ENCODE results near the gene MYO9B. TPM values are rescaled to one million over a fixed set of nuclear protein-coding genes. Genes with fewer than 3 reads are reported as not detected.
A peak's percentile ranks its signal among the peaks of the same experiment; 100 is the strongest.

MYO9B gene
- total RNA-seq, 6 experiments from 2014 or later, result 25.4 to 38.7 (median 36.0) TPM

DNA sequence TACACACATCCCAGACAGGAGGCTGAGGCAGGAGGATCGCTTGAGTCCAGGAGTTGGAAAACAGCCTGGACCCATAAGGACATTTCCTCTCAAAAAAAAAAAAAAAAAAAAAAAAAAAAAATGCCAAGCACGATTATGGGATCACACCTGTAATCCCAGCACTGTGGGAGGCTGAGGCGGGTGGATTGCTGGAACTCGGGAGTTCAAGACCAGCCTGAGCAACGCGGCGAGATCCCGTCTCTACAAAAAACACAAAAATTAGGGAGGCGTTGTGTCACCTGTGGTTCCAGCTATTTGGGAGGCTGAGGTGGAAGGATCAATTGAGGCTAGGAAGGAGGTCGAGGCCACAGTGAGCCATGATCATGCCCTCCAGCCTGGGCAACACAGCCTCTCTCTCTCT lies 149.5 kb downstream of the MYO9B start:
- Histone ChIP-seq H3K36me3 (peaks cover 0 to 4% (median 0%) of the 10 kb centered on the region in 4 donors), H3K9me3 (no peaks in the 10 kb centered on the region), H3K4me3 (no peak overlapping the region), H3K4me1 (peaks cover 0 to 14% (median 6%) of the 10 kb centered on the region in 4 donors), H3K27me3 (no peaks in the 10 kb centered on the region), H3K27ac (no peak overlapping the region)
- 86% methylated on average over 9 of the region's 10 CpGs for WGBS (ENCODE audit: insufficient coverage, low coverage, low lambda C conversion rate, missing lambda C conversion rate)
- no peak for TF ChIP-seq POLR2A (IDR thresholded peaks at IDR 0.05)
- TF ChIP-seq, protein P1, sequence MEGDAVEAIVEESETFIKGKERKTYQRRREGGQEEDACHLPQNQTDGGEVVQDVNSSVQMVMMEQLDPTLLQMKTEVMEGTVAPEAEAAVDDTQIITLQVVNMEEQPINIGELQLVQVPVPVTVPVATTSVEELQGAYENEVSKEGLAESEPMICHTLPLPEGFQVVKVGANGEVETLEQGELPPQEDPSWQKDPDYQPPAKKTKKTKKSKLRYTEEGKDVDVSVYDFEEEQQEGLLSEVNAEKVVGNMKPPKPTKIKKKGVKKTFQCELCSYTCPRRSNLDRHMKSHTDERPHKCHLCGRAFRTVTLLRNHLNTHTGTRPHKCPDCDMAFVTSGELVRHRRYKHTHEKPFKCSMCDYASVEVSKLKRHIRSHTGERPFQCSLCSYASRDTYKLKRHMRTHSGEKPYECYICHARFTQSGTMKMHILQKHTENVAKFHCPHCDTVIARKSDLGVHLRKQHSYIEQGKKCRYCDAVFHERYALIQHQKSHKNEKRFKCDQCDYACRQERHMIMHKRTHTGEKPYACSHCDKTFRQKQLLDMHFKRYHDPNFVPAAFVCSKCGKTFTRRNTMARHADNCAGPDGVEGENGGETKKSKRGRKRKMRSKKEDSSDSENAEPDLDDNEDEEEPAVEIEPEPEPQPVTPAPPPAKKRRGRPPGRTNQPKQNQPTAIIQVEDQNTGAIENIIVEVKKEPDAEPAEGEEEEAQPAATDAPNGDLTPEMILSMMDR (IDR thresholded peaks at IDR 0.05), result no peak
- intact Hi-C loops (cut with DNase I), result no loop called here
- DNase-seq (no peak), ATAC-seq (no peak)

DNA sequence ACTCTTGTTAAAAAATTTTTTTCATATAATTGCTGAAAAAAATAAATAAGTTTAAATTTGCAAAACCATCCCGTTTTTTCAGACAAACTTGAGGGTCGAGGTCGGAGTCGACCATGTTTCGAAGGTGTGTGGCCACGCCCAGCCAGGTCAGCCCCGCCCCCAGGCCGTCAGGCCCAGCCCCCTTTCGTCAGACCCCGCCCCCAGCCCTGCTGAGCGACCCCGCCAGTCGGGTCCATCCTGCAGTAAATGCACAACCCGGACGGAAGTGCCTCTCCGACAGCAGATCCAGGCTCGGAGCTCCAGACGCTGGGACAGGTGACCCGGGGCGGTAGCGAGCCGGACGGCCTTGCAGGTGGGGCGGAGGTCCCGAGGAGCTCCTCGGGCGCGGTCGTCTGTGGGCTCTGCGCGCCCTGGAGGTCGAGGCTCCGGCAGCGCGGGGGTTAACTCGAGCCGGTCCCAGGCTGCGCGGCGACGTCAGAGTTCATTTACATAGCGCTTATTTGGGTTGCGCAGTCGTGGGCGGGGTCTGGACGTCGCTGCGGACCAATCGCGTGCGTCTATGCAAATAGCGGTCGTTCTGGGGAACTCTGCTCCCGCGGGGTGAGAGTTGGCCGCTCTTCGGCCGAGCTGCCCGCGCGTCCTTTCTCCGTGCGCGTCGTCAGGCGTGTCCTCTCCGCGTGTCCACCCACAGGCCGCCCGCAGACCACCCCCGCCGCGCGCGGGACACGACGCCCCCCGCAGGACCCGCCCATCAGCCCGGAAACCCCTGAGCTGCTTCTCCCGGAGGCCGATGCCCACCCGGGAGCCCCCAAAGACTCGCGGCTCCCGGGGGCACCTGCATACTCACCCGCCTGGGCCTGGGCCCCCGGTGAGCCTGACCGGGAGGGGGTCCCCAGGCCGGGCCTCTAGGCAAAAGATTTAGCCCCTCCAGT lies 150.7 kb downstream of the MYO9B start, which contains the start of gene OCEL1:
Gene OCEL1, plus strand, starts transcription at position 225 of the 932 bp plus-strand sequence. Its CDS starts 22 bp downstream, at position 247.
- Histone ChIP-seq H3K27me3 (no peaks in the 10 kb centered on the region), H3K4me3 (peak within 1 kb of the TSS; percentile 76 to 88 (median 77)), H3K9me3 (no peaks in the 10 kb centered on the region), H3K4me1 (peaks cover 0 to 14% (median 6%) of the 10 kb centered on the region in 4 donors), H3K27ac (peak within 1 kb of the TSS; percentile 66 to 86 (median 80)), H3K36me3 (peaks cover 0 to 12% (median 4%) of the 10 kb centered on the region in 4 donors)
- DNase-seq (peak; percentile 98 to 99 (median 99)), ATAC-seq (peak; percentile 89 to 94 (median 93))
- intact Hi-C loops (cut with DNase I), result no loop called here
- WGBS (ENCODE audit: insufficient coverage, low coverage, low lambda C conversion rate, missing lambda C conversion rate), result under 1% methylated on average over 35 of the region's 90 CpGs
- TF ChIP-seq POLR2A (IDR thresholded peaks at IDR 0.05), result peak; percentile 83
- TF ChIP-seq, protein P1 (IDR thresholded peaks at IDR 0.05), result no peak

DNA sequence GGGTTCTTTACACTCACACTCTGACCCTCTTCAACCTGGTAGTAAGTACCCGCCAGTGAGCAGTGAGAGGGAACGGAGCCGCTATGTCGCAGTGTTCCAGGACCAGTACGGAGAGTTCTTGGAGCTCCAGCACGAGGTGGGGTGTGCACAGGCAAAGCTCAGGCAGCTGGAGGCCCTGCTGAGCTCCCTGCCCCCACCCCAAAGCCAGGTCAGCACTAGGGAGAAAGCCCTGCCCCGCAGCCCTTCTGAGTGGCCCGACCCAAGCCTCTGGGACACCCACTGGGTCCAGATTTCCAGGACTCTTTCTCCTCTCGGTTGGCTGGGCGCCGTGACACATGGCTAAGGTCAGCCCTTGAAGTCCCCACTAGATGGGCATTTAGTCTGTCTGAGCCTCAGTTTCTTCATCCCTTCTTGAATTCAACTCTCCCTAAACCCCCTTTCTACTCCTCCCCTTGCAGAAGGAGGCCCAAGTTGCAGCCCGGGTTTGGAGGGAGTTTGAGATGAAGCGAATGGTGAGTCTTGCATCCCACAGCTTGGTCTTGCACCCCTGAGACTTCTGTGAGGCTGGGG lies 152.3 kb downstream of the MYO9B start:
- ATAC-seq (peak; percentile 1 to 41 (median 12)), DNase-seq (peak in 2 of 3 donors; percentile 46 to 84)
- TF ChIP-seq, protein P1 (IDR thresholded peaks at IDR 0.05), result no peak
- no peak for TF ChIP-seq POLR2A (IDR thresholded peaks at IDR 0.05)
- peaks cover 0 to 14% (median 6%) of the 10 kb centered on the region in 4 donors for H3K4me1 ChIP-seq
- peaks cover 0 to 26% (median 6%) of the 10 kb centered on the region in 4 donors for H3K36me3 ChIP-seq
- peak overlapping the region in 2 of 3 donors; percentile 76 to 77 for H3K4me3 ChIP-seq
- intact Hi-C loops (cut with DNase I), result no loop called here
- no peaks in the 10 kb centered on the region for H3K9me3 ChIP-seq
- H3K27ac ChIP-seq, result peak overlapping the region in 1 of 3 donors; percentile 66
- WGBS (ENCODE audit: insufficient coverage, low coverage, low lambda C conversion rate, missing lambda C conversion rate), result 49% methylated on average over 3 of the region's 13 CpGs
- H3K27me3 ChIP-seq, result no peaks in the 10 kb centered on the region

DNA sequence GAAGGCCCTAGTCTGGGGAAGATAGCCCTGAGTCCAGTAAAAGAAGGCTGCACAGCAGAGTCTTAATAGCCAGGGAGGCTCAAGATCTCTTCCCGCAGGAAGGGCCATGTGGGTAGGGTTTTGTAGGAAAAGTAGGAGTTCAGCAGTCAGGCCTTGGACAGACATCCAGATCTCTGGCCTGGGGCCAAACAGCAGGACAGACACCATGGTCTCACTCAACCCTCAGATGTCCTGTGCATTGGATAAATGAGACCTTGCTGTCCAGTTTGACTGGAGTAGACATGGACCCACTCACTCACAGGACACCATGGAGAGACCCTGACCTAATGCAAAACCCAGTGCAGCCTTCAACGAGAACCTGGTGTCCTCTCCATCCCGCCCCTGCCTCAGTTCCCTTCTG lies 154.3 kb downstream of the MYO9B start:
- intact Hi-C loops (cut with DNase I), result no loop called here
- Histone ChIP-seq H3K4me3 (no peak overlapping the region), H3K4me1 (peaks cover 0 to 18% (median 6%) of the 10 kb centered on the region in 4 donors), H3K27ac (no peak overlapping the region), H3K27me3 (no peaks in the 10 kb centered on the region), H3K36me3 (peaks cover 0 to 32% (median 6%) of the 10 kb centered on the region in 4 donors), H3K9me3 (no peaks in the 10 kb centered on the region)
- no peak for TF ChIP-seq POLR2A (IDR thresholded peaks at IDR 0.05)
- TF ChIP-seq, protein P1 (IDR thresholded peaks at IDR 0.05), result no peak
- ATAC-seq (no peak), DNase-seq (no peak)
- WGBS (ENCODE audit: insufficient coverage, low coverage, low lambda C conversion rate, missing lambda C conversion rate), result no CpG with 5 or more reads among the region's 3 CpGs

All from right lobe of liver (tissue), 6 donors.